Measurements from ENCODE around the gene ZBTB7B.

Gene ZBTB7B

DNA sequence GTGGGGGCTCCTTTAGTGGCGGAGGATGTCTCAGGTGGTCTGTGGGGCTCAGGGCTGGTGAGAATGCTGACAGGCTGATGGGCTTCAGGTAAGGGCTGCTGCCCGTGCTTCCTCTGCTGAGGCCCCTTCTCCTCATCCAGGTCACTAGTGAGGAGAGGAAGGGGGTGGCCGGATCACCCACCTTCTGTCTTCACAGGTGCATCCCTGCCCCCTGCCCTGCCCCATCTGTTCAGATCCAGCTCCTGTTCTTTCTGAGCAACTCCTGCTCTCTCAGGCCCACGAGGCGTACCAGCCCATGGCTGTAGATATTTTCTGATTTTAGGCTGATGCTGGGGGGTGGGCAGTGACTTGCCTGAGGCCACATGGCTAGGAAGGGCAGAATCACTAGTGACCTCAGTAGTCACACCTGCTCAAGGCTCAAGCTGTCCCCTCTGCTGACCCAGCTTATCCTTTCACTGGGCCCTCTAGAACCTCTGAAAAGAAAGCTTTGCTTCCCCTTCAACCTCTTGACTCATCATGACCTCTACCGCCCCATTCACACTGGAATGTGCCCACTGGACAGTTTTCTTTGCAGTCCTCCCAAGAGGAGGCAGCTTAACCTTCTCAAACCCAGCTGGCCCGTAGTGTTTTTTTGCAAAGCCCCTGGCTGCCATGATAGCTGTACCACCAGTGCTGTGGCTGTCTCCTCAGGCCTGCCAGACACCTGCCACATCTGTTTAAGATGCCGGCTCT, 16.2 kb downstream of the ZBTB7B start:
- DNase-seq: no peak

DNA sequence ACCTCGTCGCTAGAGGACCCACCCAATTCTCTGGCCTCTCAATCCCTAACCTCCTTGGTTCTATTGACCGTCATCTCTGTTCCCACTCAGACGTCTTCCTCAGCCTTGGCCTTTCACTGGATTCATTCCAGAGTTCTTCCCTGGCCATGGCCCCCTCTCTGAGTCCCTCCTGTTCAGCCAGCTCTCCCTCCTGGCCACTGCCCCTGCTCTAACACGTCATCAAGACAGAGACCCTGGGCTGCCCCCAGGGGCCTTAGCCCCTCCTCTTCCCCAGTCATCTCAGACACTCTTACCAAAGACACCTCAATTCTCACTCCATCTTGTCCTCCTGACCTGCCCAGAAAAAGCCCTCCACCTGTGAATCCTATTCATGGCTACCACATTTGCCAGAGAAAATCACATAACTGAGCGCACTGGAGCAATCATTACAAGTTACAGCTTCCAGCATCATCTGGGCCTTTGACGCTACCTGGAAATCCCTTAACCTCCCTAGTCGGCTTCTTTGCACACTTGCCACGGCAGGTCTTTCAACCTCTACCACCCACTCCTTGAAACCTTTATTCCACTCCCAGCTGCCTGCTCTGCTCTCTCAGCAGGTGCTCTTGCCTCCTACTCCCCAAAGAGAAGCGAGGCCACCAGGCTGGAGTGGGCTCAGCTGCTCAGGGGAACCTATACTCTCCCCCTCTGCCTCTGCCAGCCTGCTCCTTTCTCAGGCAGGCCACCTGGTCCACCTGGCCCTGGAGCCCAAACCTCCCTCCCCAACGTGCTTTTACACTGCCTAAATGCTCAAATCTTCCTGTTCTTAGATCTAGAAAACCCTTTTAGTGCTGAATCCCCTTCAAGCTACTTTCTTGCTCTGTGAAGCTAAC, 17.0 kb downstream of the ZBTB7B start:
- DNase-seq: no peak

DNA sequence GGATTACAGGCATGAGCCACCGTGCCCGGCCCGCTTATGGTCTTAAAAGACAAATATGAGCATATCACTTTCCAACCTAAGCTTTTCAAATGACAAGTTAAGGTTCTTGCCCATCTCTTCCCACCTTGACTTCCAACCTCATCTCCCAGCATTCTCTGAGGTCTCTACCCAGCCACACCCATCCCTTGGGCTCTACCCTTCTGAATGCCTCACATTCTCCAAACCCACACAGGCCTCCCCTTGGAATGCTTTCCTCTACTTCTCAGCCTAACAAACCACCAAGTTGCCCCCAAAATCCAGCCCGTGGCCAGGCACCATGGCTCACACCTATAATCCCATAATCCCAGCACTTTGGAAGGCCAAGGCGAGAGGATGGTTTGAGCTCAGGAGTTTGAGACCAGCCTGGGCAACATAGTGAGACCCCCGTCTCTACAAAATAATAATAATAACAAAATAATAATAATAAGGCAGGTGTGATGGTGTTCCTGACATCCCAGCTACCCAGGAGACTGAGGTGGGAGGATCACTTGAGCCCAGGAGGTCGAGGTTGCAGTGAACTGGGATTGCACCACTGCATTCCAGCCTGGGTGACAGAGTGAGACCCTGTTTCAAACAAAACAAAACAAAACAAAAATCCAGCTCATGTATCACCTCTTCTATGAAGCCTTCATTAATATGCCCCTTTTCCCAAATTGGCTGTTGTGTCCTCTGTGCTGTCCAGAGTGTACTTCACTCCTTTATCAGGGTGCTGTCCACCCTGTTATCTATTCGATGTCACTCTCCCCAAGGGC, 19.7 kb downstream of the ZBTB7B start:
- no peak for DNase-seq

DNA sequence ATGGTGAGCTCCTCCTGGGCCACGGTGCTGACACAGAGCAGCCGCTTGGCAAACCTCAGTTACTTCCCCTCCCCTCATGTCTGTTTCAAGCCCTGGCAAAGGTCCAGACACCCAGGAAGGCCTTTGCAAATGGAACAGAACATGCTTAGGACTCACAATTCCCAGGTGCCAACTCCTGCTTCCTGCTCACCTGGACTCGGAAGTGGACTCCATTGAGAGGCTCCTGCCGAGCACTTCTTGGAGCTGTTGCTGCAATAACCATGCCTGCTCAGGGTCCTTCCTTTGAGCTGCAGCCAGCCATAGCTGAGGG, 20.3 kb downstream of the ZBTB7B start:
- no peak for DNase-seq

DNA sequence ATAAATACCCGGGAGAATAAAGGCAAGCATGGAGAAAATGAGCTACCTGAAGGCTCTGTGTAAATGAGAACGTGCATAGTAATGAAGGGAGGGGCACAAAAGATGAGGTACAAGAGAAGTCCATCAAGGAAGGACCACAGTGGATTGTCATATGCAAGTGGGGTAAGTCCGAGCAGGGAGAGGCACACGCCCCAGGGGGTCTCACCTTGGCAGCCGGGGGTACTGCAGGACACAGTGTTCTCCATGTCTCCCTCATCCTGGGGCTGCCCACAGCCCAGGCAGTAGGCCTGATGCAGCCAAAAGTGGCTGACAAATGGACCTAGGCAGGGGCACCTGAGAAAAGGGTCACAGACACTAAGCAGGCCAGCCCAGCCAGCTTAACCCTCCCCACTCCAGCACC, 21.0 kb downstream of the ZBTB7B start:
- no peak for DNase-seq

DNA sequence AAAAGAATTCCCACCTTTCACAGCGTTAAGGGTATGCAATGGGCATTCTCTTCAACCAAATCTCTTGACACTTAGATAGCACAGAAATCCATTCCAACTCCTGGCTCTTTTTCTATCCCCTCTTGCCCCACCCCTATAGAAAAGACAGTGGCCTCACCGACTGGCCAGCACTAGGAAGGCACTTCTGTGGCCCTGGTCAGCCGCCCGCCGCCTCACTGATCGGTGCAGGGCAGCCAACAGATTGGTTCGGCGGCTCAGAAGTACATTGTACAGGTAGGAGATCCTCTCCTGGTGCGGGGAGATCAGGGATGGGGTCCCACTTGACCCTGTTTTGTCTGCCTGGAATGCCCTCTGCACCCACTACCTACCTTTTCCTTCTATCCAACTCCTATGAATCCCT, 21.7 kb downstream of the ZBTB7B start:
- no peak for DNase-seq

- DNase-seq: no peak
These were observed 23.6 kb downstream of the ZBTB7B start for GRCh38 chr1:155026154-155026553.

DNA sequence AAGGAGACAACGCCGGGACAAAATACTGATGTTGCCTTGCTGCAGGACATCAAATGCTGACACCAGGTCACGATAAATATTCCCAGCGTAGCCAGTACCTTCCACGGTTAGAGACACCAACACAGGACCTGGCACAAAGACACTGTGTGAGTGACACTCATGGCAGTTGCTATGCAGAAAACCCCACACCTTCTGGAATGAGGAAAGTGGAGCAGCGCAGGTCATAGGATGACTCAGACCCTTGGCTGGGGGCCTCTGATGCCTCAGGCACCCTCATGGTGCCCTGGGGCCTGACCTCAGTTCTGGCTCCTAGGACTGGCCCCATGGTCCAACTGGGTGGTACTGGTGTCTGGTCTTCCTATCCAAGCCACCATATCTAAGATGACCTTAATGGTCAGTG, 24.0 kb downstream of the ZBTB7B start:
- DNase-seq: no peak

DNA sequence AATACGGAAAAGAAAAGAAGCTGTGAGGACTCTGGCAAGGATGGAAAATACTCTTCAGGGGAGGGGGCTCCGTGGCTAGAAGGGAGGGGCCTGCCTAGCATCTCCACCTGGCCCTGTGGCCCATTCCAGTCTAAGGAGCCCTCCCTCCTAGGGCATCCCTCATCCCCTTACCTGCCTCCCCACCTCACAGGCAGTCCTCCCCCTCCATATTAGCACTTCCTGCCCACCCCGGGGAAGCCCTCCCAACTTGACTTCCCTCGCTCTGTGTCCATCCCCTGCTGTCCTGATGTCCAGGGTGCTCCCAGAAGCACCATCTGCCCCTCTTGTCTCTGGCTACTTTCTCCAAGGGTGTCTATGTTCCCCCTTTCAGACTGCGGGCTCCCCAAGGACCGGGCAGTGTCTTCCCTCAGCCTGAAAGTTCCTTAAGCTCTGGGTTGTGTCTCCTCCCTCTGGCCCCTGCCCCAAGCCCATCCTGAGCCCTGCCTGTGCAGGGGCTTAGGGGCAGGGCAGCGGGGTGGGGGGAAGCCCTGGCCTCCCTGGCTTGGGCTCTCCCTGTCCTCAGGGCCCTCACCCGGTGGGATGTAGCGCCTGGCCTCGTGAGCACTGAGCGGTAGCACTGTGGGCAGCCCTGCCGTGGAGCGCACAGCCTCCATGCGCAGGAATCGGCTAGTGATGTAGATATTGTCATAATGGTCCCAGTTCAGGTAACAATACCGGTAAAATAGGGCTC, 27.1 kb downstream of the ZBTB7B start:
- DNase-seq: no peak

- no peak for DNase-seq
These were observed 27.7 kb downstream of the ZBTB7B start for GRCh38 chr1:155030243-155030795.

DNA sequence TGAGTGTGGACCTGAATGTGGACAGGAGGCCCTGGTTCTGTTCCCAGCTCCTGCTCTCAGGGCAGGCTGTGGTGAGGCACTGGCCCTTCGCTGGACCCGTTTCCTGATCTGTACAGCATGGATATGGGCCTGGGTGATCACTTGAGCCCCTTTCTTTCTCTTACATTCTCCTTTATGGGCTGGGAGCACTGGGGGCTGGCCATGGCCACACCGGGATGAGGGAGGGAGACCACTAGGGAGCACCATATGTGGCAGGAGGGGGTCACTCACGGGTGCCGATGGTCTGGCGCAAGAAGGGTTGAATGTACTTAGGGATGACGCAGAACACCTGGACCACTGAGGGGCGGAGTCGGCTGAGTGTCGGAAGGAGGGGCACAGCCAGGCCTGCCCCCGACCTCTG, 28.3 kb downstream of the ZBTB7B start:
- DNase-seq: no peak

- no peak for DNase-seq
These were observed 30.3 kb downstream of the ZBTB7B start for GRCh38 chr1:155032886-155033285.

DNA sequence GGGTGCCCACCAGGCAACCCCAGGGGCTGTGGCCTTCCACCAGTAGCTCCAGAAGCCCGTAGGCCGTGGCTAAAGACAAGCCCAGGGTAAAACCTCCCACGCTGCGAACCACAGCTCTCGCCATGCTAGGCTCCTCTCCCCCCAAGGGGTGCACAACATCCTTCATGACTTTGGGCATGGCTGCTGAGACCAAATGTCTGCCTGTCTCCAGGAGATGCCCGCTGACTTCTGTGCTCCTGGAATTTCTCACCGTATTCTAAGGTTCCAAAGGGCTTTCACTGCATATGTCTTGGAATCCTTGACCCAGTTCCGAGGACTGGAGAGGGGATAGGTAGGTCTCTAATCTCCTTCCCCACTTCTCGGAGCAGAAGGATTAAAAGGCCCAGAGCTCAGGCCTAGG, 30.9 kb downstream of the ZBTB7B start, which contains the start of the genes DCST1 and DCST2:
Gene DCST1, plus strand, starts transcription at position 301 of the 400 bp plus-strand sequence. CDS start 213 bp downstream, outside the sequence.
Gene DCST2, minus strand, starts transcription at position 258 of the 400 bp plus-strand sequence. Its CDS starts 80 bp downstream, at position 178.
- no peak for DNase-seq

- DNase-seq: no peak
These were observed 32.0 kb downstream of the ZBTB7B start for GRCh38 chr1:155034318-155035208.

GRCh38 chr1:155035936-155036335, 33.3 kb downstream of the ZBTB7B start:
- no peak for DNase-seq

DNA sequence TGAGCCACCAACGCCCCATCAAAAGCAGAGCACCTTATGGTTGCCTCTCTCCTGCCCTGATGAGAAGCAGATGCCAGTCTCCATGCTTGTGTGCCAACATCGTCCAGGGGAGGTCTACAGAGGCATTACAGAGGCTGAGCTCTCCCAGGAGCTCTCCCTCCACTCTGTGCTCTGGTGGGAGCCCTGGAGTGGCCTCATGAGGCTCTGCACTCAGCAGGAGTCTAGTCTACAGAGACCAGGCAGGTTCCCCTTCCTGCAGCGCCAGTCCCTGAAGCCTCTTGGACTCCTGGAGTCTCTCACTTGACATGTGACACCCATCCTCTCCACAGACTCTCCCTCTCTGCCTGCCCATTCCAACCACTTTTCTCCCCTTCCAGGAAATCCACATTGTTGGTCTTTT, 34.4 kb downstream of the ZBTB7B start:
- no peak for DNase-seq

DNA sequence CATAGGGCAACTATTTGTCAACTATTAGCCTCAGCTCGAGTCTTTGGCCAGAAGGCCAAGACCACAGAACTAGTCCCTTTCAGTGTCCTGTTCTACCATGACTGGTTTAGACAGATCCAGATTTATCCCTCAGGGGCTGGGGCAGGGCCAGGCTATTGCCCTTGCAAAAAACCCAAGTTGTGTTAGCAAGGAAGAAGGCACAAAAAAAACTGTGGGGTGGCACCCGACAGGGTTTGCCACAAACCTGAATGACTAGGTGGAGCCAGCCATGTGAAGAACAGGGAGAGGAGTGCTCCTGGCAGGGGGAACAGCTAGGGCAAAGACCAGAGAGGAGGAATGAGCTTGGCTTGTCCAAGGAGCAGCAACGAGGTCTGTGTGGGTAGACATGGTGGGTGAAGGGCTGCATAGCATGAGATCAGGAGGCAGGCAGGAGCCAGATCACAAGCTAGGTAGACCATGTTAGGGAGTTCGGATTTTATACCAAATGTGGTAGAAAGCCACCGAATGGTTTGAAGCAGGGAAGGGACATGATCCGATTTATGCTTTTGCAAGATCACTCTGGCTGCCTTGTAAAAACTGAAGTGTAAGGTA, 35.3 kb downstream of the ZBTB7B start:
- no peak for DNase-seq

GRCh38 chr1:155038602-155039307, 36.2 kb downstream of the ZBTB7B start:
- no peak for DNase-seq

- DNase-seq: no peak
These were observed 36.7 kb downstream of the ZBTB7B start for GRCh38 chr1:155039308-155039669.
